Colonic mucosa (tissue), 4 donors: ENCODE measurements around the gene CDK5. TPM values are rescaled to one million over a fixed set of nuclear protein-coding genes. Genes with fewer than 3 reads are reported as not detected.

Source experiments
- DNase-seq: peaks from one replicate; pipeline ENCODE4 v3.0.0-alpha.2; 2020
- H3K27ac ChIP-seq: fragments of 200-600 bp; one replicate; pipeline ENCODE4 v1.8.0; 2021
- H3K27me3 ChIP-seq: fragments of 200-600 bp; one replicate; pipeline ENCODE4 v1.8.0; 2021
- H3K36me3 ChIP-seq: fragments of 200-600 bp; one replicate; pipeline ENCODE4 v1.8.0; 2021
- H3K4me1 ChIP-seq: fragments of 200-600 bp; one replicate; pipeline ENCODE4 v1.8.0; 2021; ENCODE audit warnings: mild to moderate bottlenecking
- H3K4me3 ChIP-seq: fragments of 200-600 bp; one replicate; pipeline ENCODE4 v1.8.0; 2021
- H3K9ac ChIP-seq, 2 donors: one replicate each; pipeline ENCODE4 v1.7.0; 2013; ENCODE audit warnings: control low read depth in 2 of 2, low read depth in 2 of 2, low read length in 2 of 2
- H3K9me3 ChIP-seq: fragments of 200-600 bp; one replicate; pipeline ENCODE4 v1.8.0; 2021
- CTCF ChIP-seq: fragments of 200-600 bp; IDR thresholded peaks from one replicate; pipeline ENCODE4 v1.8.0; 2022; ENCODE audit warnings: antibody characterized with exemption, mild to moderate bottlenecking
- intact Hi-C: fragments of 100-400 bp; cut with DNase I; formaldehyde crosslinking; loops from one replicate; pipeline ENCODE4 v1.14.1; 2022
- total RNA-seq, 2 donors: library from RNA; stranded (reverse); fragmentation: NEBNext Ultra II Directional in 1 of 2; extraction: Animal tissue kit (Norgen Biotek cat#: 25700) in 1 of 2; gene quantifications; one replicate each; pipeline ENCODE4 v1.2.1, GENCODE V29; 2021
- donor health status: healthy.
- donor health status: DM: no; HTN: no; CAD: no.
- donor health status: DM: no; HTN: no; CAD: no.

The CDK5 gene
- total RNA-seq, 2 donors from 2014 or later = 11.3 to 15.9 TPM

- no peak overlapping the region for H3K9ac ChIP-seq
- intact Hi-C loops = no loop called here
- no peak overlapping the region for H3K4me3 ChIP-seq
- no peaks in the 10 kb centered on the region for H3K4me1 ChIP-seq
- H3K27me3 ChIP-seq = no peaks in the 10 kb centered on the region
- TF ChIP-seq CTCF = no peak
- no peak overlapping the region for H3K27ac ChIP-seq
- no peaks in the 10 kb centered on the region for H3K36me3 ChIP-seq
- no peak for DNase-seq
- H3K9me3 ChIP-seq = no peaks in the 10 kb centered on the region
Measured at GRCh38 chr7:151100921-151101320, 43.2 kb upstream of the CDK5 start.

- no peaks in the 10 kb centered on the region for H3K4me1 ChIP-seq
- H3K4me3 ChIP-seq = no peak overlapping the region
- H3K9ac ChIP-seq = no peak overlapping the region
- no peaks in the 10 kb centered on the region for H3K36me3 ChIP-seq
- H3K27me3 ChIP-seq = no peaks in the 10 kb centered on the region
- H3K27ac ChIP-seq = no peak overlapping the region
- no peak for TF ChIP-seq CTCF
- intact Hi-C loops = no loop called here
- H3K9me3 ChIP-seq = no peaks in the 10 kb centered on the region
- DNase-seq = no peak
Measured at GRCh38 chr7:151099486-151100211, 42.0 kb upstream of the CDK5 start.

GRCh38 chr7:151095828-151096475 lies 38.3 kb upstream of the CDK5 start:
- DNase-seq = no peak
- no peak overlapping the region for H3K9ac ChIP-seq
- H3K27me3 ChIP-seq = no peaks in the 10 kb centered on the region
- H3K27ac ChIP-seq = no peak overlapping the region
- intact Hi-C loops = no loop called here
- no peaks in the 10 kb centered on the region for H3K9me3 ChIP-seq
- H3K4me3 ChIP-seq = no peak overlapping the region
- H3K4me1 ChIP-seq = peaks cover 4% of the 10 kb centered on the region
- no peak for TF ChIP-seq CTCF
- no peaks in the 10 kb centered on the region for H3K36me3 ChIP-seq

GRCh38 chr7:151095123-151095797 lies 37.6 kb upstream of the CDK5 start:
- intact Hi-C loops = no loop called here
- Histone ChIP-seq H3K4me3 (no peak overlapping the region), H3K36me3 (no peaks in the 10 kb centered on the region), H3K4me1 (peaks cover 4% of the 10 kb centered on the region), H3K27me3 (no peaks in the 10 kb centered on the region), H3K9ac (no peak overlapping the region), H3K27ac (no peak overlapping the region), H3K9me3 (no peaks in the 10 kb centered on the region)
- TF ChIP-seq CTCF = no peak
- DNase-seq = no peak

GRCh38 chr7:151094675-151095074 lies 37.0 kb upstream of the CDK5 start:
- H3K36me3 ChIP-seq = no peaks in the 10 kb centered on the region
- no peak overlapping the region for H3K27ac ChIP-seq
- H3K4me1 ChIP-seq = peaks cover 4% of the 10 kb centered on the region
- no peaks in the 10 kb centered on the region for H3K9me3 ChIP-seq
- H3K9ac ChIP-seq = no peak overlapping the region
- no peak overlapping the region for H3K4me3 ChIP-seq
- intact Hi-C loops = no loop called here
- TF ChIP-seq CTCF = no peak
- DNase-seq = no peak
- no peaks in the 10 kb centered on the region for H3K27me3 ChIP-seq
